ENCODE results near the gene DKK1. TPM values are rescaled to one million over a fixed set of nuclear protein-coding genes. Genes with fewer than 3 reads are reported as not detected.

Gene DKK1
- total and polyA plus RNA-seq, 2 of the 13 experiments (the other 11 are each of a cell fraction or from before 2014, with no cell fraction given): 123 to 262 TPM

- no peak for TF ChIP-seq ZHX2 (IDR thresholded peaks at IDR 0.05; ENCODE audit: low read depth)
- no peak; the same call in 1 of the 2 replicates for TF ChIP-seq ZHX2 (CRISPR knock-in tag; IDR thresholded peaks at IDR 0.05; ENCODE audit: borderline replicate concordance)
- peak; percentile 61; the same call in 1 of the 2 replicates for TF ChIP-seq KDM5B (CRISPR knock-in tag; IDR thresholded peaks at IDR 0.05; ENCODE audit: borderline replicate concordance)
- no peak for TF ChIP-seq YY1 (IDR thresholded peaks at IDR 0.05; ENCODE audit: insufficient read depth, insufficient replicate concordance, low read depth, low read length)
- no peak for TF ChIP-seq GTF3A (CRISPR knock-in tag; conservative IDR thresholded peaks at IDR 0.05)
- no peak for TF ChIP-seq GRHL1 (CRISPR knock-in tag; conservative IDR thresholded peaks at IDR 0.05)
- TF ChIP-seq ZNF260 (CRISPR knock-in tag; IDR thresholded peaks at IDR 0.05; ENCODE audit: borderline replicate concordance, low read depth): no peak
- no peak for TF ChIP-seq MEF2D (CRISPR knock-in tag; IDR thresholded peaks at IDR 0.05)
- TF ChIP-seq KMT2B (CRISPR knock-in tag; IDR thresholded peaks at IDR 0.05): peak; percentile 48
- no peak for TF ChIP-seq ZNF562 (CRISPR knock-in tag; IDR thresholded peaks at IDR 0.05; ENCODE audit: borderline replicate concordance)
- no peak for TF ChIP-seq ZNF10 (CRISPR knock-in tag; IDR thresholded peaks at IDR 0.05; ENCODE audit: borderline replicate concordance, low read depth)
- peak; percentile 87; the same call in 1 of the 2 replicates for TF ChIP-seq MTA1 (CRISPR knock-in tag; IDR thresholded peaks at IDR 0.05; ENCODE audit: borderline replicate concordance)
- no peak for TF ChIP-seq ZFP36L1 (CRISPR knock-in tag; IDR thresholded peaks at IDR 0.05)
- 0 out of 2 replicates have a peak, but pooled peaks have one; percentile 24 for TF ChIP-seq PRDM10 (CRISPR knock-in tag; IDR thresholded peaks at IDR 0.05; ENCODE audit: low read depth)
These were observed 5.6 kb upstream of the DKK1 start (continued) for GRCh38 chr10:52308251-52309031.

All from HepG2 (cell line).